Measurements from ENCODE around the gene YY1.
A peak's percentile ranks its signal among the peaks of the same experiment; 100 is the strongest.

GRCh38 chr14:100239840-100240667, 1.1 kb downstream of the YY1 start:
- peak; percentile 63 for TF ChIP-seq CTCF (conservative IDR thresholded peaks at IDR 0.05; ENCODE audit: low read depth, low read length)
- TF ChIP-seq POLR2A (IDR thresholded peaks at IDR 0.05; ENCODE audit: low read depth, low read length): no peak
- TF ChIP-seq CEBPB (IDR thresholded peaks at IDR 0.05; ENCODE audit: low read depth, low read length): no peak
- TF ChIP-seq MAFK (IDR thresholded peaks at IDR 0.05; ENCODE audit: low read depth, low read length): no peak
- no peak for TF ChIP-seq RFX5 (IDR thresholded peaks at IDR 0.05; ENCODE audit: low read depth, low read length)
- TF ChIP-seq SMC3 (IDR thresholded peaks at IDR 0.05; ENCODE audit: low read depth, low read length): no peak
- TF ChIP-seq RAD21 (IDR thresholded peaks at IDR 0.05; ENCODE audit: low read length): no peak
- no peak for TF ChIP-seq ELK1 (IDR thresholded peaks at IDR 0.05; ENCODE audit: borderline replicate concordance, low read depth, low read length)
- TF ChIP-seq BHLHE40 (IDR thresholded peaks at IDR 0.05; ENCODE audit: low read depth, low read length): peak; percentile 85
- peak; percentile 94 for TF ChIP-seq MAZ (IDR thresholded peaks at IDR 0.05; ENCODE audit: borderline replicate concordance, low read depth, low read length)
